PC-9 (cell line): Measurements from ENCODE around the gene CLIC1.

Experiments used
- CTCF ChIP-seq: fragments of 200-600 bp; sonication (generic); conservative IDR thresholded peaks from 2 replicates; pipeline ENCODE4 v1.6.1; 2017; ENCODE audit warnings: mixed run types, antibody characterized with exemption, mild to moderate bottlenecking, moderate library complexity
- EZH2 ChIP-seq: fragments of 200-600 bp; sonication (generic); IDR thresholded peaks from 2 replicates; pipeline ENCODE4 v1.8.0; 2017; ENCODE audit warnings: antibody characterized with exemption, low read depth

GRCh38 chr6:31779908-31780307 is 43.6 kb upstream of the CLIC1 start:
- no peak for TF ChIP-seq EZH2
- no peak for TF ChIP-seq CTCF
